HG03066 (cell line): ENCODE data around the gene IGFL2.
"Not testable (repeated sequence)": the region's sequence is repeated elsewhere in the genome, so short reads cannot be mapped to it uniquely, and the experiment has no call there.

Experiments
- ATAC-seq: cut with Tn5 transposase; IDR thresholded peaks from one replicate; pipeline ENCODE4 v1.9.1; 2021; ENCODE audit warnings: low read depth; ENCODE audit not compliant: unreplicated experiment

Gene IGFL2

DNA sequence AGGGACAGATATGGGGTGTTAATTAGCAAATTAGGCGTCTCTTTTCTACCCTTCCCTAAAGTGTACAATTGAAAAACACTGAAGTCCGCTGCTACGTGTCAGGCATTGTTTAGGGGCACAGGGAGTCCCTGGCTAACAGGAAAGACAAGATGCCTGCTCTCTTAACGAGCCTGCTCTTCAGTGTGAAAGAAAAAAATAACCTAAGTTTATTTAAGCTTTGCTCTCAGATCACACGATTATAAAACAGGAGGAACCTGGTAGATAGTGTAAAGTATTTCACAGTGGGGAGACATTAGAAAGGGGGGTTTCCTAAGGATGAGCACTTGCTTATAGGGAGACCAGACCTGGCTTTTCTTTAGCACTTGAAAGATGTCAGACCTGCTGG is 38.7 kb downstream of the IGFL2 start:
- ATAC-seq, result no peak

DNA sequence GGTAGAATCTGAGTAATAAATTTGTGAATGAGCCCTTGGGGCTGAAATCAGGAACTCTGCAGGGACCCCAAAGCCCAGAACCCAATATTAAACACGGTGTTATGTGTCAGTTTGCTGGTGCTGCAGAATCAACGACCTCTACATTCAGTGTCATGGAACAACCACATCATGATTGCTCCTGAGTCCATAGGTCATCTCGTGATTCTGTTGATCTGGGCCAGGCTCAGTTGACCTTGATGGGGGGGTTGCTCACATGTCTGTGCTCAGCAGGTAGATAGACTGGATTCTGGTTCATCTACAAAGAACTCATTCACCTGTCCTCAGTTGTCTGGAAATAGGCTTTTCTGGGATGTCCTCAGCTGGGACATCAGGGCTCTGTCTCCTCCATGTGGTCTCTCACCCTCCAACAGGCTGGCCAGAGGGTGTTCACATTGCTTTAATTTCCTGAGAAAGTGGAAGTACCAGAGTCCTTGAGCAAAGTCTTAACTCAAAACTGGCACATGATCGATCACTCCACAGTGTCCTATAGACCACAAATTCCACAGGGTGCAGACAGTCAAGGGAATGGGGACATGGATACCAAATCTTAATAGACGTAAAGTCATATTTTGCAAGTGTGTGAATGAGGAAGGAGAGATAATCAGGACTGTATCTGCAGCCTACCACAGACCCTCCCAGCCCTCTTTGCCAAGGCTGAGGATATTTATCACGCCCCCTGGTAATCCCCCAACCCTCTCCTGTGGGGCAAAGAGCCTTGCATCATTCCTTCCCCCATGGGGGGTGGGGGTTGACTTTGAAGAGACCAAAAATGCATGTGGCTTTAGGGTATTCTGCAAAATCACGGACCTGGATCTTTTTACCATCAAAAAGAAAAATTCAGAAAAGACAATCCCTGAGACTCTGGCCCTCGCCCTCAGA is 42.2 kb downstream of the IGFL2 start:
- ATAC-seq, result no peak

DNA sequence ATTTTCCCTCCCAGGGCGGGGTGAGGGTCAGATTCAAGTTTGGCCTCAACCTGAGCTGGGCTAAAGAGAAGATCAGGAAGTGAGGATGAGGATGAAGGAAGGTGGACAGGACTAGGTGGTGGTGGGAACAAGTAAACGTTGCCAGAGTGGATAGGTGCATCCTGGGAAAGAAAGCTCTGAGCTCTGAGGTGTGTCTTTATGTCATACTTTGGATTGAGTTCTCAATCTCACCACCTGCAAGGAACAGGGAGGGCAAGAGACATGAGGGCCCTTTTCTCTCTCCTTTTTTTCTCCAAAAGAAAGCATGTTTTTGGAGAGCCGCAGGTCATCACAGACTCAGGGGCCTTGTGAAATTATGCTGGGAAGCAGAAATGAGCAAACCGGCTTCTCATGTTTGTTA is 43.3 kb downstream of the IGFL2 start:
- ATAC-seq, result no peak

- no peak for ATAC-seq
Observed at GRCh38 chr19:46191972-46192371, 43.9 kb downstream of the IGFL2 start.

GRCh38 chr19:46192626-46192991 is 44.6 kb downstream of the IGFL2 start:
- not testable (repeated sequence) for ATAC-seq

- no peak for ATAC-seq
Observed at GRCh38 chr19:46192992-46193650, 45.1 kb downstream of the IGFL2 start.

GRCh38 chr19:46193678-46194077 is 45.6 kb downstream of the IGFL2 start:
- ATAC-seq, result no peak

DNA sequence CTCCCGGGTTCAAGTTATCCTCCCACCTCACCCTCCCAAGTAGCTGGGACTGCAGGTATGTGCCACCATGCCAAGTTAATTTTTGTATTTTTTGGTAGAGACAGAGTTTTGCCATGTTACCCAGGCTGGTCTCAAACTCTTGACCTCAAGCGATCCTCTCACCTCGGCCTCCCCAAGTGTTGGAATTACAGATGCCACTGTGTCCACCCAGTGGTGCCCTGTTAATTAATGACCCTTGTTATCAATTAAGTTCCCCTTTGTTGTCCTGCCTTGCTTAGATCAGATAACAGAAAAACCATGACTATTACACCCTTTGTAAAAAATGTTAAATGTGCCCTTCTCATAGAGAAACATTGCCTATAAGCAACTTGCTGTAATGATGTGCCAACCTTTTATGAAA is 47.1 kb downstream of the IGFL2 start:
- ATAC-seq, result no peak

DNA sequence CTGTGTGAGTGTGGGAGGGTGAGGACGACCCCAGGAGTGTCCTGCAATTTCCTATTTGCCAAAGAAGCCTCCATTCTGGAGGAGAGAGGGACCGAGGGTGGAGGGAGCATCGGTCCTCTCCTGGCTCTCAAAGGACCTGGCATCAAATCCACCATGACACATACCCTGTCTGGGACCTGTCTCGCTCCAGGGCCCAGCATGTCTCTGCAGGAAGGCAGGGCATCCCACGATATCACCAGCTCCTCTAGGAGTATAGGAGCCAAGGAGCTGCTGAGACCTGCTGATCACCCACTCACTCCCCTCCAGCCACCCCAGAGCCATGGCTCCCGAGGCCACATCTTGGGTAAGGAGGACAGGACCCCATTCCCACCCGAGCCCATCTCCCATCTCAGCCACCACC is 47.9 kb downstream of the IGFL2 start:
- ATAC-seq, result not testable (repeated sequence)

GRCh38 chr19:46196410-46197124 is 48.5 kb downstream of the IGFL2 start:
- ATAC-seq, result no peak

GRCh38 chr19:46197314-46198070 is 49.5 kb downstream of the IGFL2 start:
- no peak for ATAC-seq

- no peak for ATAC-seq
Observed at GRCh38 chr19:46198756-46199155, 50.7 kb downstream of the IGFL2 start.

- no peak for ATAC-seq
Observed at GRCh38 chr19:46201454-46202310, 53.6 kb downstream of the IGFL2 start.

DNA sequence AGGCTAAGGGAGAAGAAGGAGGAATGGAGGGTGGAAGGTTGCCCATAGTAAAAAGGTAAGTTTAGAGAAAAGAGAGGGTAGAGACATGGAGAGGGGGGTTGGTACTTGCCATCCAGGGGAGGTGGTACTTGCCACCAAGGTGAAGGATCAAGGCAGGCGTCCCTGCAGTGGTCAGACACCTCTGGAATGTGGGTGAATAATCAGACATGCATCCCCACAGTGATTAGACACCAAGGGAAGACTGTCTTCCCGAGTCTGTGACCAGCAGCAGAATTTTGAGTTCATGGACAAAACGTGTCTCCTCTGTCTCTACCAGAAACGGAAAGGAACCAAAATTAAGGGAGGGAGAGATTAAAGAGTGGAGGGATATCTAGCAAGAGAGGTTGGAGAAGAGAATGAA is 54.4 kb downstream of the IGFL2 start:
- ATAC-seq, result no peak

DNA sequence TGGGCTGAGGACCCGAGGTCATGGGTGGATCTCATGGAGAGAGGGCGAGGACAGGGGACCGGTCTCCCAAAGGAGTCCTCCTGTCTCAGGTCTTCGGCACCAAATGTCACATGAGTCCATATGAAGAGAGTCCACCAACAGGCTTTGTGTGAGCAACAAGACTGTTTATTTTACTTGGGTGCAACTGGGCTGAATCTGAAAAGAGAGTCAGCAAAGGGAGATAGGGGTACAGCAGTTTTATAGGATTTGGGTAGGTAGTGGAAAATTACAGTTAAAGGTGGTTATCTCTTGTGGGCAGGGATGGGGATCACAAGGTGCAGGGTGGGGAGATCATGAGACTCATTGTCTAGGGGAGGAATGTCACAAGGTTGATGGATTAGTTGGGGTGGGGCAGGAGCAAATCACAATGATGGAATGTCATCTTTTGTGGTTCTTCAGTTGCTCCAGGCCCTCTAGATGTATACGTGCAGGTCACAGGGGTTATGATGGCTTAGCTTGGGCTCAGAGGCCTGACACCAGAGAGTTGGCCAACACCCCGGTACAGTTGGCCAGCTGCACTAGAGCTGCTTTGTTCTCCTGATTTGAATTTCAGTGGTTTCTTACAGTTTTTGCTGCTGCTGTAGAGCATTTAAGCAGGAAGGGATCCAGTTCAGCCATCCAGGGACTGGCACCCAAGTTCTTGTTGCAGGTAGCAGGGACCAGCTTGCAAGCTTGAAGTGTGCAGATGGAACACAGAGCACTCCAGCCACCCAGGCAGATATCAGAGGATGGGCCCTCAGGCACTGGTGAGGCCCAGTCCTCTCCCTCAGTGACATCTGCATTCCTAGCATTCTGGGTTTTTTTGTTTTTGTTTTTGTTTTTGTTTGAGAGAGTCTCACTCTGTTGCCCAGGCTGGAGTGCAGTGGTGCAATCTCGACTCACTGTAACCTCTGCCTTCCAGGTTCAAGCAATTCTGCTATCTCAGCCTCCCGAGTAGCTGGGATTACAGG is 55.1 kb downstream of the IGFL2 start:
- ATAC-seq, result no peak

DNA sequence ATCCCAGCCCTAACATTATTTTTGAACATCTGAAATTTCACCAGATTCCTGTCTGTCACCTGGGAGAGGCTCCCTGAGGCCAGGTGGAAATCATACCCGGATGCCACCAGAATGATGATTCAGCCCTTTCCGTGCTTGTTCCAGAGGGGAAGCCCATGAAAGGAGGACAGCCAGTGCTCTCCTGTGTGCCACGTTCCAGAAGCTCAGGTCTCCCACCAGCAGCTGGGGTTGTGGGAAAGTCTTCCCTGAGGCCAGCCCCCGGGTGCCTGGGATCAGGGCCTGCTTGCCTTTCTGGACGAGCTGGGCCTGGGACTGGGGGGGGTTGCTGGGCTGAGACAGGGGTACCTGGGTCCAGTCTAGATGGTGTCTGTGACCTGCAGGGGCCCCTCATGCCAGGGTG is 56.0 kb downstream of the IGFL2 start:
- ATAC-seq, result no peak

DNA sequence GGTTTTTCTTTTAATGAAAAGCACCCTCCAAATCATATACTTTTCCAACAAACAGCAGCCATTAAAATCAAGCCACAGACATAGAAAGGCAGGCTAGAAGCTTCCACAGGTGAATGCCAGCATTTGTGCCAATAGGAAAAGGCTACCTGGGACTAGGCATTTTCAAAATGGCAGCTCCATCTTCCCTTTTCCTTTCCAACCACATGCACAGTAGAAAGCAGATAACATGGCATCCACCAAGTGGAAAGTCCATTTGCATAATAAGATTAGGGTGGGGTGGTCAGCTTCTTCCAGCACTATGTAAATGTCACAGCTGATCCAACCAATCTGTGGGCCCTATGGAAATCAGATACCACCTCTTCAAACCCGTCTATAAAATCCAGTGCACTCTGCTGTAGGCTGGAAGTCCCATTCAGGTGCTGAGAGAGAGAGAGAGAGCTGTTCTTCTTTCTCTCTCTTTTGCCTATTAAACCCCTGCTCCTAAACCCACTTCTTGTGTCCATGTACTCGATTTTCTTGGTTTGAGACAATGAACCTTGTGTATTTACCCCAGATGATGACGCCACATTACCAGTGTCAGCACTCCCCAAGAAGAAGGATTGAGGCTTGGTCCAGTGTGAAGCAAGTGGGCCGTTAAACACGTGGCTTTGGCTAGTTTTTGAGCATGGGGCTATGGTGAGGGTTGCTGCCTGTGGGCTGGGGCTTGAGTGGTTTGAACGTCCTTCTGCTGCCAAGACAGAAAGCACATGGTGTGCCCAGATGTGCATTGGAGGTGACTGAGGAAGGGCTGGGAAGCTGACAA is 57.3 kb downstream of the IGFL2 start:
- ATAC-seq, result no peak

- no peak for ATAC-seq
Observed at GRCh38 chr19:46206176-46206575, 58.1 kb downstream of the IGFL2 start.
